GM12875 (cell line): ENCODE results near the gene ARHGAP31.
A peak's percentile ranks its signal among the peaks of the same experiment; 100 is the strongest.

Experiments used
- H3K4me3 ChIP-seq: one replicate; pipeline ENCODE4 v1.5.1; 2011; ENCODE audit warnings: low read depth, low read length, control low read depth
- CTCF ChIP-seq: IDR thresholded peaks from 2 replicates; pipeline ENCODE4 v1.5.1; 2011; ENCODE audit warnings: low read depth, mild to moderate bottlenecking, control low read depth, inconsistent platforms, low read length, moderate library complexity, borderline replicate concordance; ENCODE audit not compliant: insufficient read depth

ARHGAP31 gene

GRCh38 chr3:119294696-119295671, 801 bp downstream of the ARHGAP31 start:
- TF ChIP-seq CTCF: no peak
- peak overlapping the region; percentile 83 for H3K4me3 ChIP-seq

GRCh38 chr3:119295816-119296726, 1.9 kb downstream of the ARHGAP31 start:
- H3K4me3 ChIP-seq: peak overlapping the region; percentile 83
- TF ChIP-seq CTCF: no peak

GRCh38 chr3:119296727-119297122, 2.5 kb downstream of the ARHGAP31 start:
- no peak for TF ChIP-seq CTCF
- H3K4me3 ChIP-seq: peak overlapping the region; percentile 83

GRCh38 chr3:119297169-119297568, 3.0 kb downstream of the ARHGAP31 start:
- no peak for TF ChIP-seq CTCF
- no peak overlapping the region for H3K4me3 ChIP-seq

- H3K4me3 ChIP-seq: no peak overlapping the region
- no peak for TF ChIP-seq CTCF
Observed at GRCh38 chr3:119298565-119298941, 4.4 kb downstream of the ARHGAP31 start.

GRCh38 chr3:119300991-119301391, 6.8 kb downstream of the ARHGAP31 start:
- H3K4me3 ChIP-seq: no peak overlapping the region
- TF ChIP-seq CTCF: no peak
